WTC11 (cell line): ENCODE data around the gene FBXO9. TPM values are rescaled to one million over a fixed set of nuclear protein-coding genes. Genes with fewer than 3 reads are reported as not detected.
A peak's percentile ranks its signal among the peaks of the same experiment; 100 is the strongest.

Source experiments
- ATAC-seq: fragments of 200-7000 bp; cut with Tn5 transposase; 2 replicates; pipeline ENCODE4 v1.10.0; 2021; ENCODE audit warnings: mild to moderate bottlenecking, moderate library complexity
- CTCF ChIA-PET: fragments of 300-600 bp; sonication (Branson Sonifier 250); formaldehyde crosslinking; loops from one replicate; lab custom pipeline; 2021; ENCODE audit warnings: antibody characterized with exemption; lab: Charles Lee
- POLR2A ChIA-PET: fragments of 350-600 bp; sonication (Branson Sonifier 250); formaldehyde crosslinking; loops from one replicate; lab custom pipeline; 2021; ENCODE audit warnings: antibody characterized with exemption; lab: Charles Lee
- DNase-seq: peaks from one replicate; pipeline ENCODE4 v3.0.0; 2021; ENCODE audit warnings: low spot score
- H3K27ac Mint-ChIP-seq: 2 replicates; pipeline ENCODE4 v1.8.0; 2021; ENCODE audit warnings: mixed read lengths
- H3K27me3 Mint-ChIP-seq: 2 replicates; pipeline ENCODE4 v1.8.0; 2021; ENCODE audit warnings: low read depth, mild to moderate bottlenecking, moderate library complexity, mixed read lengths
- H3K36me3 Mint-ChIP-seq: 2 replicates; pipeline ENCODE4 v1.8.0; 2021; ENCODE audit warnings: mixed read lengths
- H3K4me1 Mint-ChIP-seq: 2 replicates; pipeline ENCODE4 v1.8.0; 2022; ENCODE audit warnings: mixed read lengths
- H3K4me3 Mint-ChIP-seq: 2 replicates; pipeline ENCODE4 v1.8.0; 2021; ENCODE audit warnings: mild to moderate bottlenecking, moderate library complexity, mixed read lengths
- H3K9me3 Mint-ChIP-seq: 2 replicates; pipeline ENCODE4 v1.8.0; 2021; ENCODE audit warnings: mixed read lengths
- CBFB ChIP-seq: sonication (generic); formaldehyde crosslinking; IDR thresholded peaks from 2 replicates; pipeline ENCODE4 v1.8.1; 2022; ENCODE audit warnings: mild to moderate bottlenecking, low read depth, missing genetic modification reagents
- CREB1 ChIP-seq: sonication (generic); formaldehyde crosslinking; IDR thresholded peaks from 2 replicates; pipeline ENCODE4 v1.8.0; 2023; ENCODE audit warnings: mild to moderate bottlenecking, missing genetic modification reagents
- EMX1 ChIP-seq: fragments of 250-450 bp; sonication (Bioruptor Pico); IDR thresholded peaks from 2 replicates; pipeline ENCODE4 v1.8.0; 2021; ENCODE audit warnings: mild to moderate bottlenecking
- FOXP1 ChIP-seq: sonication (generic); formaldehyde crosslinking; IDR thresholded peaks from 2 replicates; pipeline ENCODE4 v1.8.0; 2022; ENCODE audit warnings: missing genetic modification reagents, mild to moderate bottlenecking, moderate library complexity, borderline replicate concordance
- GABPB1 ChIP-seq: sonication (generic); formaldehyde crosslinking; IDR thresholded peaks from 2 replicates; pipeline ENCODE4 v1.8.1; 2023; ENCODE audit warnings: mild to moderate bottlenecking, missing genetic modification reagents
- GRHL2 ChIP-seq: fragments of 250-450 bp; sonication (Bioruptor Pico); IDR thresholded peaks from 2 replicates; pipeline ENCODE4 v1.8.0; 2022; ENCODE audit warnings: mild to moderate bottlenecking, moderate library complexity; ENCODE audit not compliant: insufficient replicate concordance, severe bottlenecking
- GTF2I ChIP-seq: fragments of 250-450 bp; sonication (Bioruptor Pico); conservative IDR thresholded peaks from 2 replicates; pipeline ENCODE4 v1.4.0; 2021; ENCODE audit warnings: mild to moderate bottlenecking
- JAZF1 ChIP-seq: fragments of 250-450 bp; sonication (Bioruptor Pico); IDR thresholded peaks from 2 replicates; pipeline ENCODE4 v1.9.0; 2021; ENCODE audit warnings: moderate library complexity, mild to moderate bottlenecking, inconsistent platforms
- KAT7 ChIP-seq: sonication (generic); formaldehyde crosslinking; IDR thresholded peaks from 2 replicates; pipeline ENCODE4 v1.8.1; 2023; ENCODE audit warnings: missing genetic modification reagents, mild to moderate bottlenecking, borderline replicate concordance
- MYBL2 ChIP-seq: sonication (generic); formaldehyde crosslinking; IDR thresholded peaks from 2 replicates; pipeline ENCODE4 v1.8.1; 2023; ENCODE audit warnings: mild to moderate bottlenecking, moderate library complexity, missing genetic modification reagents
- NFATC4 ChIP-seq: fragments of 250-450 bp; sonication (Bioruptor Pico); IDR thresholded peaks from 2 replicates; pipeline ENCODE4 v1.9.0; 2021; ENCODE audit warnings: mild to moderate bottlenecking
- NFYB ChIP-seq: sonication (generic); formaldehyde crosslinking; conservative IDR thresholded peaks from 2 replicates; pipeline ENCODE4 v1.8.0; 2022; ENCODE audit warnings: low read depth, missing genetic modification reagents
- RELA ChIP-seq: sonication (generic); formaldehyde crosslinking; IDR thresholded peaks from 2 replicates; pipeline ENCODE4 v1.8.1; 2022; ENCODE audit warnings: missing genetic modification reagents, mild to moderate bottlenecking, borderline replicate concordance
- SMAD3 ChIP-seq: sonication (generic); formaldehyde crosslinking; IDR thresholded peaks from 2 replicates; pipeline ENCODE4 v1.8.0; 2022; ENCODE audit warnings: missing genetic modification reagents, mild to moderate bottlenecking, borderline replicate concordance
- SOX15 ChIP-seq: fragments of 250-450 bp; sonication (Bioruptor Pico); IDR thresholded peaks from 2 replicates; pipeline ENCODE4 v1.9.0; 2021; ENCODE audit warnings: mild to moderate bottlenecking
- ZNF138 ChIP-seq: sonication (generic); formaldehyde crosslinking; conservative IDR thresholded peaks from 2 replicates; pipeline ENCODE4 v1.8.1; 2022; ENCODE audit warnings: mild to moderate bottlenecking, moderate library complexity, missing genetic modification reagents
- ZNF263 ChIP-seq: sonication (generic); formaldehyde crosslinking; IDR thresholded peaks from 2 replicates; pipeline ENCODE4 v1.8.1; 2022; ENCODE audit warnings: low read depth, mild to moderate bottlenecking, moderate library complexity, missing genetic modification reagents
- total RNA-seq: library from RNA; stranded (reverse); gene quantifications from 3 replicates; pipeline ENCODE4 v1.2.3, GENCODE V29; 2021
- TF ChIP-seq, protein P1 (sequence below): fragments of 250-450 bp; sonication (Bioruptor Pico); IDR thresholded peaks from 2 replicates; pipeline ENCODE4 v1.9.0; 2021; ENCODE audit warnings: mild to moderate bottlenecking, borderline replicate concordance
- TF ChIP-seq, protein P2 (sequence below): sonication (generic); formaldehyde crosslinking; IDR thresholded peaks from 2 replicates; pipeline ENCODE4 v1.8.1; 2022; ENCODE audit warnings: missing genetic modification reagents, borderline replicate concordance
- TF ChIP-seq, protein P3 (sequence below): sonication (generic); formaldehyde crosslinking; IDR thresholded peaks from 2 replicates; pipeline ENCODE4 v1.8.1; 2022; ENCODE audit warnings: mild to moderate bottlenecking, moderate library complexity, missing genetic modification reagents
- TF ChIP-seq, protein P4 (sequence below): sonication (generic); formaldehyde crosslinking; conservative IDR thresholded peaks from 2 replicates; pipeline ENCODE4 v1.8.1; 2022; ENCODE audit warnings: mild to moderate bottlenecking, missing genetic modification reagents
- TF ChIP-seq, protein P5 (sequence below): sonication (generic); formaldehyde crosslinking; IDR thresholded peaks from 2 replicates; pipeline ENCODE4 v1.8.0; 2023; ENCODE audit warnings: missing genetic modification reagents
- TF ChIP-seq, protein P6 (sequence below): sonication (generic); formaldehyde crosslinking; IDR thresholded peaks from 2 replicates; pipeline ENCODE4 v1.8.1; 2023; ENCODE audit warnings: mild to moderate bottlenecking, missing genetic modification reagents, moderate library complexity
- TF ChIP-seq, protein P7 (sequence below): fragments of 250-450 bp; sonication (Bioruptor Pico); IDR thresholded peaks from 2 replicates; pipeline ENCODE4 v1.9.0; 2021; ENCODE audit warnings: moderate library complexity, mild to moderate bottlenecking, inconsistent platforms, borderline replicate concordance

FBXO9 gene
- total RNA-seq, 1 experiment from 2014 or later, result 54.4 TPM

DNA sequence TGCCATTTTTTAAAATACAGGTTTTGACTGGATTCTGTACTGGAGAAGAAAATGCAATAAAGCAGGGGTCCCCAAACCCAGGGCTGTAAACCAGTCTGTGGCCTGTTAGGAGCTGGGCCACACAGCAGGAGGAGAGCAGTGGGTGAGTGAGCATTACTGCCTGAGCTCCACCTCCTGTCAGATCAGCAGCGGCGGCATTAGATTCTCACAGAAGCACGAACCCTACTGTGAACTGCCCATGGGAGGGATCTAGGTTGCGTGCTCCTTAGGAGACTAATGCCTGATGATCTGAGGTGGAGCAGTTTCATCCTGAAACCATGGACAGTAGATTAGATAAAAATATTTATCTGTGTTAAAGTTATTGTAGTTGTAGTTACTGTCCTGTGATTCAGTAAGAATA, 21.1 kb upstream of the FBXO9 start (continued):
- TF ChIP-seq, protein P1, sequence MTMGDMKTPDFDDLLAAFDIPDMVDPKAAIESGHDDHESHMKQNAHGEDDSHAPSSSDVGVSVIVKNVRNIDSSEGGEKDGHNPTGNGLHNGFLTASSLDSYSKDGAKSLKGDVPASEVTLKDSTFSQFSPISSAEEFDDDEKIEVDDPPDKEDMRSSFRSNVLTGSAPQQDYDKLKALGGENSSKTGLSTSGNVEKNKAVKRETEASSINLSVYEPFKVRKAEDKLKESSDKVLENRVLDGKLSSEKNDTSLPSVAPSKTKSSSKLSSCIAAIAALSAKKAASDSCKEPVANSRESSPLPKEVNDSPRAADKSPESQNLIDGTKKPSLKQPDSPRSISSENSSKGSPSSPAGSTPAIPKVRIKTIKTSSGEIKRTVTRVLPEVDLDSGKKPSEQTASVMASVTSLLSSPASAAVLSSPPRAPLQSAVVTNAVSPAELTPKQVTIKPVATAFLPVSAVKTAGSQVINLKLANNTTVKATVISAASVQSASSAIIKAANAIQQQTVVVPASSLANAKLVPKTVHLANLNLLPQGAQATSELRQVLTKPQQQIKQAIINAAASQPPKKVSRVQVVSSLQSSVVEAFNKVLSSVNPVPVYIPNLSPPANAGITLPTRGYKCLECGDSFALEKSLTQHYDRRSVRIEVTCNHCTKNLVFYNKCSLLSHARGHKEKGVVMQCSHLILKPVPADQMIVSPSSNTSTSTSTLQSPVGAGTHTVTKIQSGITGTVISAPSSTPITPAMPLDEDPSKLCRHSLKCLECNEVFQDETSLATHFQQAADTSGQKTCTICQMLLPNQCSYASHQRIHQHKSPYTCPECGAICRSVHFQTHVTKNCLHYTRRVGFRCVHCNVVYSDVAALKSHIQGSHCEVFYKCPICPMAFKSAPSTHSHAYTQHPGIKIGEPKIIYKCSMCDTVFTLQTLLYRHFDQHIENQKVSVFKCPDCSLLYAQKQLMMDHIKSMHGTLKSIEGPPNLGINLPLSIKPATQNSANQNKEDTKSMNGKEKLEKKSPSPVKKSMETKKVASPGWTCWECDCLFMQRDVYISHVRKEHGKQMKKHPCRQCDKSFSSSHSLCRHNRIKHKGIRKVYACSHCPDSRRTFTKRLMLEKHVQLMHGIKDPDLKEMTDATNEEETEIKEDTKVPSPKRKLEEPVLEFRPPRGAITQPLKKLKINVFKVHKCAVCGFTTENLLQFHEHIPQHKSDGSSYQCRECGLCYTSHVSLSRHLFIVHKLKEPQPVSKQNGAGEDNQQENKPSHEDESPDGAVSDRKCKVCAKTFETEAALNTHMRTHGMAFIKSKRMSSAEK (CRISPR knock-in tag), result no peak
- TF ChIP-seq, protein P2, sequence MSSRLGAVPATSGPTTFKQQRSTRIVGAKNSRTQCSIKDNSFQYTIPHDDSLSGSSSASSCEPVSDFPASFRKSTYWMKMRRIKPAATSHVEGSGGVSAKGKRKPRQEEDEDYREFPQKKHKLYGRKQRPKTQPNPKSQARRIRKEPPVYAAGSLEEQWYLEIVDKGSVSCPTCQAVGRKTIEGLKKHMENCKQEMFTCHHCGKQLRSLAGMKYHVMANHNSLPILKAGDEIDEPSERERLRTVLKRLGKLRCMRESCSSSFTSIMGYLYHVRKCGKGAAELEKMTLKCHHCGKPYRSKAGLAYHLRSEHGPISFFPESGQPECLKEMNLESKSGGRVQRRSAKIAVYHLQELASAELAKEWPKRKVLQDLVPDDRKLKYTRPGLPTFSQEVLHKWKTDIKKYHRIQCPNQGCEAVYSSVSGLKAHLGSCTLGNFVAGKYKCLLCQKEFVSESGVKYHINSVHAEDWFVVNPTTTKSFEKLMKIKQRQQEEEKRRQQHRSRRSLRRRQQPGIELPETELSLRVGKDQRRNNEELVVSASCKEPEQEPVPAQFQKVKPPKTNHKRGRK, result no peak
- TF ChIP-seq, protein P3, sequence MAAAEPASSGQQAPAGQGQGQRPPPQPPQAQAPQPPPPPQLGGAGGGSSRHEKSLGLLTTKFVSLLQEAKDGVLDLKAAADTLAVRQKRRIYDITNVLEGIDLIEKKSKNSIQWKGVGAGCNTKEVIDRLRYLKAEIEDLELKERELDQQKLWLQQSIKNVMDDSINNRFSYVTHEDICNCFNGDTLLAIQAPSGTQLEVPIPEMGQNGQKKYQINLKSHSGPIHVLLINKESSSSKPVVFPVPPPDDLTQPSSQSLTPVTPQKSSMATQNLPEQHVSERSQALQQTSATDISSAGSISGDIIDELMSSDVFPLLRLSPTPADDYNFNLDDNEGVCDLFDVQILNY (CRISPR knock-in tag), result no peak
- TF ChIP-seq GTF2I (CRISPR knock-in tag) (no peak), GABPB1 (CRISPR knock-in tag) (no peak), SMAD3 (CRISPR knock-in tag) (no peak), RELA (CRISPR knock-in tag) (no peak), GRHL2 (no peak), NFATC4 (CRISPR knock-in tag) (no peak), KAT7 (CRISPR knock-in tag) (no peak), SOX15 (CRISPR knock-in tag) (no peak), JAZF1 (CRISPR knock-in tag) (no peak), CBFB (CRISPR knock-in tag) (no peak)
- TF ChIP-seq, all 79 proteins: peak for 0

DNA sequence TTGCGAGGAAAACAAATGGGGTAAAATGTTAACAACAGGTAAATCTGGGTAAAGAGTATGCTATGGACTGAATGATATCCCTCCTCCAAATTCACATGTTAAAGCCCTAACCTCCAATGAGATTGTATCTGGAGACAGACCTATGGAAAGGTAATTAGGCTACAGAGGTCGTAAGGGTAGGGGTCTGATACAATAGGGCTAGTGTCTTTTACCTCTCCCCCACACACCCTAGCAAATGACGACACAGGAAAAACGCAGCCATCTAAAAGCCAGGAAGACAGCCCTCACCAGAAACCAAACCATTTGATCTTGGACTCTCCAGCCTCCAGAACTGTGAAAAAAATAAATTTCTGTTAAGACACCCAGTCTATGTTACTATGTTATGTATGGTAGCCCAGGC, 20.6 kb upstream of the FBXO9 start:
- no peak for TF ChIP-seq ZNF263
- TF ChIP-seq ZNF138, result no peak
- TF ChIP-seq, protein P4, sequence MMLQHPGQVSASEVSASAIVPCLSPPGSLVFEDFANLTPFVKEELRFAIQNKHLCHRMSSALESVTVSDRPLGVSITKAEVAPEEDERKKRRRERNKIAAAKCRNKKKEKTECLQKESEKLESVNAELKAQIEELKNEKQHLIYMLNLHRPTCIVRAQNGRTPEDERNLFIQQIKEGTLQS (CRISPR knock-in tag), result no peak
- TF ChIP-seq MYBL2 (CRISPR knock-in tag), result no peak
- no peaks in the 10 kb centered on the region for H3K9me3 Mint-ChIP-seq
- no peaks in the 10 kb centered on the region for H3K27me3 Mint-ChIP-seq
- ChIA-PET POLR2A (no interaction called here), CTCF (interaction anchor here (1.5 to 2.0 kb wide), 2 partner anchors 47 to 50 kb away, joined by 4 to 7 read pairs; partner anchors contain the start of gene GSTA4)
- DNase-seq (no peak), ATAC-seq (peak; percentile 65)
- peaks cover 18% of the 10 kb centered on the region for H3K36me3 Mint-ChIP-seq
- no peak overlapping the region for H3K27ac Mint-ChIP-seq
- H3K4me3 Mint-ChIP-seq, result no peak overlapping the region
- peaks cover 22% of the 10 kb centered on the region for H3K4me1 Mint-ChIP-seq

DNA sequence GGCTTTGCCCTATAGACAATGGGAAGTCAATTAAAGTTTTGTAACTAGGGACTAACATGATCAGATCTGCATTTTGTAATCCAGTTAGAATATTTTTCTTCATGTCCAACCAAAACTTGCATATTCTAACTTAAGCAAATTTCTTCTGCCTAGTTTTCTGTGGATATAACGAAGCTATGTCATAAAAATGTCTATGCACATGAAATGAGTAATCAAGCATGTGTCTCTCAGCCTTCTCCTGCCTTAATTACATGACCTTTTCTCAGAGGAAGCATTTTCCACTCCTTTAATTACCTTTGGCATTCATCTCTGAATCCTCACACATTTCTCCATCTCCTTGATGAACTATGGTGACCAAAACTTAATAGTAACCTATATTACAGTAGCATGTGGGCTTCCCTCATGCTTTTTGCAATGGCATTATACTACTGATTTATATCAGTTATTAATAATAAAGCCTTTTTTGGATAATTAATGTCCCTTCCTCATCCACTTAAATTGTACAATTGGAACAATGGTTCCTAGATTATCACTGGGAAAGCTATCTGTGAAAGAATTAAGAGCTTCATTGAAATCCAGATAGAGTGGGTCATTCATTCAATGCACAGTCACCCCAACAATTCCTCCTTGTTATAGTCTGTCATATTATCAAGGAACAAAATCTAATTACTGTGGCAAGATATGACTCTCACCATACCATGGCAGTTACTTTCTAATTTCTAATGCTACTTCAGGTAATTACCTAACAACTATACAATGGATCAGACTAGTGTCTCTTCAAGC, 19.1 kb upstream of the FBXO9 start:
- no peak overlapping the region for H3K27ac Mint-ChIP-seq
- DNase-seq, result no peak
- ChIA-PET POLR2A (no interaction called here), CTCF (interaction anchor here (1.0 kb wide), 1 partner anchor 48 kb away, joined by 4 read pairs; no protein-coding TSS in a partner anchor)
- peaks cover 3% of the 10 kb centered on the region for H3K36me3 Mint-ChIP-seq
- H3K27me3 Mint-ChIP-seq, result no peaks in the 10 kb centered on the region
- H3K4me1 Mint-ChIP-seq, result peaks cover 25% of the 10 kb centered on the region
- H3K4me3 Mint-ChIP-seq, result no peak overlapping the region
- no peak for ATAC-seq
- H3K9me3 Mint-ChIP-seq, result no peaks in the 10 kb centered on the region
- TF ChIP-seq GTF2I (CRISPR knock-in tag) (no peak), CREB1 (CRISPR knock-in tag) (no peak), EMX1 (CRISPR knock-in tag) (no peak), NFATC4 (CRISPR knock-in tag) (no peak), FOXP1 (CRISPR knock-in tag) (no peak), ZNF138 (no peak), NFYB (CRISPR knock-in tag) (no peak), SMAD3 (CRISPR knock-in tag) (no peak)
- TF ChIP-seq, protein P5, sequence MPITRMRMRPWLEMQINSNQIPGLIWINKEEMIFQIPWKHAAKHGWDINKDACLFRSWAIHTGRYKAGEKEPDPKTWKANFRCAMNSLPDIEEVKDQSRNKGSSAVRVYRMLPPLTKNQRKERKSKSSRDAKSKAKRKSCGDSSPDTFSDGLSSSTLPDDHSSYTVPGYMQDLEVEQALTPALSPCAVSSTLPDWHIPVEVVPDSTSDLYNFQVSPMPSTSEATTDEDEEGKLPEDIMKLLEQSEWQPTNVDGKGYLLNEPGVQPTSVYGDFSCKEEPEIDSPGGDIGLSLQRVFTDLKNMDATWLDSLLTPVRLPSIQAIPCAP, result no peak
- TF ChIP-seq, protein P6, sequence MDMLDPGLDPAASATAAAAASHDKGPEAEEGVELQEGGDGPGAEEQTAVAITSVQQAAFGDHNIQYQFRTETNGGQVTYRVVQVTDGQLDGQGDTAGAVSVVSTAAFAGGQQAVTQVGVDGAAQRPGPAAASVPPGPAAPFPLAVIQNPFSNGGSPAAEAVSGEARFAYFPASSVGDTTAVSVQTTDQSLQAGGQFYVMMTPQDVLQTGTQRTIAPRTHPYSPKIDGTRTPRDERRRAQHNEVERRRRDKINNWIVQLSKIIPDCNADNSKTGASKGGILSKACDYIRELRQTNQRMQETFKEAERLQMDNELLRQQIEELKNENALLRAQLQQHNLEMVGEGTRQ (CRISPR knock-in tag), result no peak
- TF ChIP-seq, protein P7, sequence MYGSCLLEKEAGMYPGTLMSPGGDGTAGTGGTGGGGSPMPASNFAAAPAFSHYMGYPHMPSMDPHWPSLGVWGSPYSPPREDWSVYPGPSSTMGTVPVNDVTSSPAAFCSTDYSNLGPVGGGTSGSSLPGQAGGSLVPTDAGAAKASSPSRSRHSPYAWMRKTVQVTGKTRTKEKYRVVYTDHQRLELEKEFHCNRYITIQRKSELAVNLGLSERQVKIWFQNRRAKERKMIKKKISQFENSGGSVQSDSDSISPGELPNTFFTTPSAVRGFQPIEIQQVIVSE (CRISPR knock-in tag), result no peak
